ENCODE measurements around the gene GRN. TPM values are rescaled to one million over a fixed set of nuclear protein-coding genes. Genes with fewer than 3 reads are reported as not detected.
"Not testable (repeated sequence)": the region's sequence is repeated elsewhere in the genome, so short reads cannot be mapped to it uniquely, and the experiment has no call there.

The GRN gene
- total and polyA plus RNA-seq, 7 donors: 30.8 to 61.0 (median 44.4) TPM

DNA sequence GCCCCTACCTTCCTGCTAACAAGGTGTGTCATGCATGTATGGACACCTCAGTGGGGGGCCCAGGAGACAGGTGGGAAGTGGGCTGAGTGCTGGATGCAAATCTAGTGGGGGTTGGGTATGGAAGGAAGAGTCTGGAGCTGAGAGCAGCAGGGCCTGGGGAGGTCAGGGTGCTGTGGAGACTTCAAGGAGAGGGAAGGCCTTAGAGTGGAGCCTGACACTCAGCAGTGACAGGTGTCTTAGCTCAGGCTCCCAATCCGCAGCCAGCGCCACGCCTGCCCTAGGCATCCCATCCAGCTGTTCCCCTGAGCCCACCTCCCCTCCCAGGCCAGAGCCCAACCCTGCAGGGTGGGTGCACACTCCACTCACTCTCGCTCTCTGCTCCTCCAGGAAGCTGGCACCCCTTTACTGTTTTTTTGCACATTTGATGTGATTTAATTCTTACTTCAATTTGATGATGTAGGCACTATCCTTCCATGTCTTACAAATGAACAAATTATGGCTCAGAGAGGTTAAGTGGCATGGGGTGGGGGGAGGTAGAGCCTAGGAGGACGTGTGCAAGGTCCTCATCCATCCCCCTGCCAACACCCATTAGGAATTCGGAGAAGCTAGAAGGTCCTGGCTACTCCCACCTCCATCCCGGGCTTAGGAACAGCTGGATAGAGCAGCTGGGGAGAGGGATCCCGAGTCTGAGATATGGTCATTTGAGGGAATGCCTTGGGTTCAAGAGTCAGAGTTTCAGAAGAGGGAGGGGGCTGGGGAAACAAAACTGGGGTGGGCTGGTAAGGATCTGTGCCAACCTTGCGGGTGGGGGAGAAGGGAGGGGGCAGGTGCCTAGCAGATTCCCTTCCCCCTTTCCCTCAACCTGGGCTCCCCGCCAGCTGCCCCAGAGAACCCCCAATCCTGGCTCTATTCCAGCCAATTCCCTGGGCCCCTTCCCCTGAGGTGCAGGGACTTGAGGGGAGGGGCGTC, 16.5 kb downstream of the GRN start:
- ATAC-seq (no peak), DNase-seq (no peak)
- Histone ChIP-seq H3K36me3 (ENCODE audit: insufficient read depth in 1 of 2, low read depth in 1 of 2) (no peaks in the 10 kb centered on the region), H3K9me3 (no peaks in the 10 kb centered on the region), H3K4me3 (no peak overlapping the region), H3K4me1 (peaks cover 4% of the 10 kb centered on the region), H3K27me3 (ENCODE audit: insufficient read depth in 3 of 3, low read length in 2 of 3) (peaks cover 0 to 11% (median 2%) of the 10 kb centered on the region in 3 donors), H3K27ac (no peak overlapping the region)
- 42 to 56% (median 52%) methylated on average over 9 to 11 of the region's 11 CpGs for WGBS, 3 donors
- TF ChIP-seq, protein P1, sequence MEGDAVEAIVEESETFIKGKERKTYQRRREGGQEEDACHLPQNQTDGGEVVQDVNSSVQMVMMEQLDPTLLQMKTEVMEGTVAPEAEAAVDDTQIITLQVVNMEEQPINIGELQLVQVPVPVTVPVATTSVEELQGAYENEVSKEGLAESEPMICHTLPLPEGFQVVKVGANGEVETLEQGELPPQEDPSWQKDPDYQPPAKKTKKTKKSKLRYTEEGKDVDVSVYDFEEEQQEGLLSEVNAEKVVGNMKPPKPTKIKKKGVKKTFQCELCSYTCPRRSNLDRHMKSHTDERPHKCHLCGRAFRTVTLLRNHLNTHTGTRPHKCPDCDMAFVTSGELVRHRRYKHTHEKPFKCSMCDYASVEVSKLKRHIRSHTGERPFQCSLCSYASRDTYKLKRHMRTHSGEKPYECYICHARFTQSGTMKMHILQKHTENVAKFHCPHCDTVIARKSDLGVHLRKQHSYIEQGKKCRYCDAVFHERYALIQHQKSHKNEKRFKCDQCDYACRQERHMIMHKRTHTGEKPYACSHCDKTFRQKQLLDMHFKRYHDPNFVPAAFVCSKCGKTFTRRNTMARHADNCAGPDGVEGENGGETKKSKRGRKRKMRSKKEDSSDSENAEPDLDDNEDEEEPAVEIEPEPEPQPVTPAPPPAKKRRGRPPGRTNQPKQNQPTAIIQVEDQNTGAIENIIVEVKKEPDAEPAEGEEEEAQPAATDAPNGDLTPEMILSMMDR (IDR thresholded peaks at IDR 0.05): no peak
- intact Hi-C loops (cut with DNase I): no loop called here

DNA sequence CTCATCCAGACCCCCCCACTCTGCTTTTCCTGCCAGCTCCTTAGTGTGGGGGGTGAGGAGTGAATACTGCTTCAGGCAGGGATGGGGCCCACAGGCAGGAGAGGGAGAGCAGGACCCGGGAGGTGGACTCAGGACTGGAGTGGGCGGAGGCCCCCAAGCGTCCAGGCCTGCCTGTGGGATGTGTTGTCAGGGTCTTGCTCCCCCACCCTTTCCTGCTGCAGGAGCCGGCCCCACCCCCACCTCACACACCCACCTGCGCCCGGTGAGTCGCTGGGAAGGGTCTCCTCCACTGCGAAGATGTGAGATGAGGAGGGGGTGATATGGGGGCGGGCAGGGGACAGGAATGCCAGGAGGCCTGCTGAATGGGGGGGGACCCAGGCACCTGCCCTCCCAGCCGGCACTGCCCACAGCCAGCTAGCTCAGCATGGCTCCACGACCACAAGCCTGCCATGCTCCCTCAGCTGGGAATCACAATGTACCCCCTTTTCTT, 17.4 kb downstream of the GRN start:
- H3K9me3 ChIP-seq: no peaks in the 10 kb centered on the region
- TF ChIP-seq, protein P1 (IDR thresholded peaks at IDR 0.05): no peak
- no peak overlapping the region for H3K27ac ChIP-seq
- WGBS, 3 donors: 24 to 37% (median 26%) methylated on average over 7 to 11 of the region's 11 CpGs
- peaks cover 0 to 11% (median 2%) of the 10 kb centered on the region in 3 donors for H3K27me3 ChIP-seq (ENCODE audit: insufficient read depth in 3 of 3, low read length in 2 of 3)
- intact Hi-C loops (cut with DNase I): no loop called here
- no peak for ATAC-seq
- H3K4me3 ChIP-seq: peak overlapping the region; percentile 71
- peaks cover 4% of the 10 kb centered on the region for H3K4me1 ChIP-seq
- no peak for DNase-seq
- no peaks in the 10 kb centered on the region for H3K36me3 ChIP-seq (ENCODE audit: insufficient read depth in 1 of 2, low read depth in 1 of 2)

DNA sequence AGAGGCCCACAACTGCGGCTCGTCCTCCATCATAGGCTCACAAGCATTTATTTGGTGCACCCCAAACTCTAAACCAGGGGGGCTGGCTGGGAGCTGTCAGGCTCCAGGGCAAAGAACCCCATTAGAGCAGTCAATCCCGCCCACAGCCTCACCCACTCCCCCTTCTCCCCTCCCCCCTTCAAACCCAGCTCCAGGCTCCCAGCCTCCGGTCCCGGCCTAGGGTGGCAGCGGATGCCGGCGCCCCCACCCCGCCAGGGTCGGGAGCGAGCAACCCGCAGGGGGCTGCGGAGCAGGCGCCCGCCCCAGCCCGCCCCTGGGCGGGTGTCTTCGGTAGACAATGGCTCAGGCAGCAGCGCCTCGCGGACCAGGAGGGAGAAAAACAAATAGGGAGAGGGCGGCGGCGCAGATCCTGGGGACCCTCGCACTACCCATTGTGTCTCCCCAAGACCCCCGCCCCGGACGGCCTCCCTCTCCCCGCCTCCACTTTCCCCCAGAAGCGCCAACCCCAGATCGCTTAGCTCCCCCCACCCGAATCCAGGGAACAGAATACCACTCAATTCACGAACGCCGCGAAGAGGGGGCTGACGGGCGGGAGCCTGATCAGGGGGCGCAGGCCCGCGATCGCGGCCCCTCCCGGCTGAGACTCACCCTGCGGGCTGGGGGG, 18.0 kb downstream of the GRN start:
- Histone ChIP-seq H3K4me1 (peaks cover 4% of the 10 kb centered on the region), H3K27ac (no peak overlapping the region), H3K27me3 (ENCODE audit: insufficient read depth in 3 of 3, low read length in 2 of 3) (peaks cover 0 to 11% (median 2%) of the 10 kb centered on the region in 3 donors), H3K9me3 (no peaks in the 10 kb centered on the region), H3K36me3 (ENCODE audit: insufficient read depth in 1 of 2, low read depth in 1 of 2) (no peaks in the 10 kb centered on the region), H3K4me3 (peak overlapping the region; percentile 71)
- intact Hi-C loops (cut with DNase I): no loop called here
- WGBS, 3 donors: 1 to 4% (median 2%) methylated on average over 28 to 45 of the region's 45 CpGs
- ATAC-seq: peak in 2 of 4 donors; percentile 29 to 31
- DNase-seq: no peak
- TF ChIP-seq, protein P1 (IDR thresholded peaks at IDR 0.05): no peak

DNA sequence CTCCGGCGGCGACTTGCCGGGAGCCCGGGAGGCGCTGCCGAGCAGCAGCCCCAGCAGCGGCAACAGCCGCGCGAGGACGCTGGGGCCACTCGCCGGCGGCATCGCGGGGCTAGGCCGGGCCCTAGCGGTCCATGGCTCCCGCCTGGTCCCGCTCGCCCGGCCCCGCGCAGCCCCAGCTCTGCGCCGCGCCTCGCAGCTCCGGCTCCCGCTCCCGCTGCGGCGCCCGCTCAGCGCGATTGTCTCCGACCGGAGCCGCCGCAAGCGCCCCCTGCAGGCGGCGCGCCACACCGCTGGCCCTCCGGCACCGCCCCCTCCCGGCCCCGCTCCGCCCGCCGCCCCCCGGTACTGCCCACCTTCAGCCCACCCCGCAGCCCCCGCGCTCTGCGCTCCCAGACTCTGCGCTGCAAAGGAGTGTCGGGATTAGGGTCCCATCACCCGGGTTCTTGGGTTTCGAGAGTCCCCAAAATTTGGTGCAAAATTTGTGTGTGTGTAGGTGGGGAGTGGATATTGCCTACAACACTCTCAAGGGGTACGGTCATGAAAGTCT, 18.6 kb downstream of the GRN start, which contains the start of gene FAM171A2:
Gene FAM171A2, minus strand, starts transcription at position 241 of the 547 bp plus-strand sequence. Its CDS starts 139 bp downstream, at position 102.
- peak; percentile 82 to 92 (median 87) for ATAC-seq
- no peak within 1 kb of the TSS for H3K27ac ChIP-seq
- H3K27me3 ChIP-seq (ENCODE audit: insufficient read depth in 3 of 3, low read length in 2 of 3): peaks cover 0 to 11% (median 2%) of the 10 kb centered on the region in 3 donors
- H3K36me3 ChIP-seq (ENCODE audit: insufficient read depth in 1 of 2, low read depth in 1 of 2): no peaks in the 10 kb centered on the region
- intact Hi-C loops (cut with DNase I): no loop called here
- TF ChIP-seq, protein P1 (IDR thresholded peaks at IDR 0.05): peak; percentile 88
- DNase-seq: peak; percentile 63 to 81
- H3K9me3 ChIP-seq: no peaks in the 10 kb centered on the region
- peaks cover 4% of the 10 kb centered on the region for H3K4me1 ChIP-seq
- 0 to 1% (median 1%) methylated on average over 25 to 63 of the region's 63 CpGs for WGBS, 3 donors
- peak within 1 kb of the TSS; percentile 71 for H3K4me3 ChIP-seq

DNA sequence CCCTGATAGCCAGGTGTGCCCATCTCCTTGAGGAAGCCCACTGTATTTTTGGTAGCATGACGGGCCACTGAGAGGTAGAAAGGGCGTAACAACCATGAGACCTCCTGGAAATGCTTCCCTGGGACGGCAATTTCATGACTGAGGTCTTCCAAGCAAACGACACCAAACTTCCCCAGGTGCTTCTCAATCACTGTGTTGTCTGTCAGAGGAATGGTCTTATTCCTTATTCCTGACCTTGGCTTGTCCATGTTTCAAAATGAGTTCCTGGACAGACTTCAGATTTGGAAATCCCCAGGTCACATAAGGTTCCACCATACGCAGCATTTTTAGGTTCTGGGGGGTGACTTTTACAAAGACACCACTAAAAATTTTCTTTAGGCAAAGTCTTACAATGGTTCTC, 19.9 kb downstream of the GRN start:
- H3K27ac ChIP-seq; H3K9me3 ChIP-seq; H3K4me3 ChIP-seq; H3K4me1 ChIP-seq; DNase-seq; intact Hi-C loops (cut with DNase I); ATAC-seq; H3K36me3 ChIP-seq (ENCODE audit: insufficient read depth in 1 of 2, low read depth in 1 of 2): not testable (repeated sequence)
- peaks cover 0 to 13% (median 2%) of the 10 kb centered on the region in 3 donors for H3K27me3 ChIP-seq (ENCODE audit: insufficient read depth in 3 of 3, low read length in 2 of 3)
- WGBS, 3 donors: 85 to 93% (median 86%) methylated on average over 5 of the region's 5 CpGs

Measured in psoas muscle (tissue), 8 donors.